Body of pancreas (tissue), 4 donors: ENCODE data around the gene GRIP1.

ENCODE experiments used
- CTCF ChIP-seq, 7 experiments: fragments of 450-650 bp in 4 of 7; fragments of 200-600 bp in 3 of 7; sonication (generic) in 3 of 7; IDR thresholded peaks; one replicate each; pipeline ENCODE4 v1.5.1; 2016 to 2019; ENCODE audit warnings: antibody characterized with exemption in 7 of 7
- POLR2A ChIP-seq, 3 donors: fragments of 450-650 bp; IDR thresholded peaks; one replicate each; pipeline ENCODE4 v1.6.1; 2016; ENCODE audit warnings: antibody characterized with exemption in 3 of 3, mild to moderate bottlenecking in 2 of 3

GRCh38 chr12:66541426-66541825 lies 137.4 kb downstream of the GRIP1 start:
- TF ChIP-seq CTCF (IDR thresholded peaks at IDR 0.05) (no peak), POLR2A (IDR thresholded peaks at IDR 0.05) (no peak)
